NCI-H748 (cell line): ENCODE data around the gene CCSER1.
"Not testable (repeated sequence)": the region's sequence is repeated elsewhere in the genome, so short reads cannot be mapped to it uniquely, and the experiment has no call there.

Source experiments
- DNase-seq: peaks from one replicate; lab custom pipeline; 2025; ENCODE audit not compliant: unreplicated experiment; lab: John Stamatoyannopoulos, UW

Gene CCSER1

DNA sequence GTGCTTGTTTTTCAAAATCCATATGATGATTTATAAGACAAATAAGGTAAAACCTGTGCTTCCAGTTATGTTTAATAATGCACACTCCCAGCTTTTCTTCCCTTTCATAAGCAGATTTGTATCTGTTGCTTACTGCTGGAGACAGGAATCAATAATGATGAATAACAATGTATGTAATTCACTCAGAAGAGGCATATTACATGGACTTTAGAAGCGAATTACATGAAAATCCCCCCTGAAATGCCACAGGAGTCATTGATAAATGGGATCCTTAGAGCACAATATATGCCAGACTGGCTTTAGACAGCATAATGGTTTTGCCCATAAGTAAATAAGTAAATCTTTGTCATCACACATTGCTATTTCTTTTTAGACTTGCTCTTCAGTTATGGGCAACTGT, 892.3 kb downstream of the CCSER1 start:
- no peak for DNase-seq

DNA sequence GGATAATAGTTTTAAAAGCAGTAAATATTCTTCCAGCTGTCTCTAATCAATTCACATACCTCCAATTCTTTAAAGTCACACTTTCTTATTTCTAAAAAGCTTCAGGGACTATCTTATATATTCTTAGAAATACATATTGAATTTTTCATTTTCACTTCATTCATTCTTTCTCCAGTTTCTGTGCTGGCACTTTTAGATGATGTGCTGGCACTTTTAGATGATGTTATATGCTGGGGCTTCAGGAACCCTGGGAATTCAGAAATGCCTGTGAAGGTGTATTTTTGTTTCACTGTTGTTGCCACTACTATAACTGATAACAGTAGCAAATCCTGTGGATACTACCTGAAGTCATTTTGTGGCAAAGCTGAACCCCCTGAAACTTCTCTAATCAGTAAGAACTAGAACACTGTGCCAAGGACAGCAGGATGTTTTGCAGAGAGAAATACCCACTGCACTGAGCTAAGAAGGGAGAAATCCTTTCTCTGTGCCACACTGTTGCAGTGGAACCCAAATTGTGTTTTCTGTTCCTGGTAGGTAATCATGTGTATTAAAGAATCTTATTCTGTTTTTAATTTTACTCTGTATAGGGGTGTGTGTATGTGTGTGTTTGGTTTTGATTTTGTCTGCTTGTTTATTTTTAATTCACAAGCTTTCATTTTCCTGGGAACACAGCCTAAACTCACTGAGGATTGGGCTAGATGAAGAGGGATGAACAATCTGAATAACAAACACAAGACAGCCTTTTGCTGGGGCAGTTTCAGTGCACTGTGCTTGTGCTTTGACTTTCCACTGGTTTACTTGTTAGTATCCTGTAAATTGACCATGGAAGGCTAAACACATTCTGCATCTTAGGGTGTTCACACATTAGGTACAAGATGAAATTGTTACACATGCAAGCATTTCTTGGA, 898.3 kb downstream of the CCSER1 start:
- DNase-seq: no peak

DNA sequence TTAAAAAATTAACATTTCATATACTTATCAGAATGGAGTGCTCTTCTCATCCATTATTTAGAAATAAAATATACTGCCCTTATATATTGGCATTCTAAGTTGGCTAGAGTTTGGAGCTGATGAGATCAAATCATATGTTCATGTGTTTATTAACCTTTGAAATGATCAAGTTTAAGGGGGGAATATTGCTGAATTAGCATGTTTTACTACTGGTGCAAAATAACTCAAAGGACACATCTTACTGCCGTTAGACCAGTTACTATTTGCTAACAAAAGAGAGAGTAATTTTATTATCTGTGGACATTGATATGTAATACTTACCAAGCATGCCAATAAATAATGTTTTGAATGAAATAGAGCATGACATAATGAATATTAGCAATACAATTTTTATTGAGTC, 901.0 kb downstream of the CCSER1 start:
- DNase-seq: no peak

DNA sequence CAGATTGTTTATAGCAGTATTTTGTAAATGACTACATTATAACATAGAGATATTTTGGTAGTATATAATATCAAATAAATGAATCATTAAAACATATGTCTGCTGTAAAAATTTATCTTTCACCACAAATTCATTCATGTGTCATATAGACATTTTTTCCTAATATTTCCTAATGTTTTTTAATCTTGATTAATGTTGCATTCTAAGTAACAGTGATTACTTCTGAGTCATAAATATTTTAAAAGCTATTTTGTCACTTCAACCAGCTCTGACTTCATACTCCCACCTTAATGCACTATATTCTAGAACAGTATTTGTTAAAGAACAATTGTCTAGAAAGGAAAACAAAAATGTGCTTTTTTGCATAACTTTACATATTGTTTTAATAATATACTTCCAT, 904.6 kb downstream of the CCSER1 start:
- DNase-seq: no peak

DNA sequence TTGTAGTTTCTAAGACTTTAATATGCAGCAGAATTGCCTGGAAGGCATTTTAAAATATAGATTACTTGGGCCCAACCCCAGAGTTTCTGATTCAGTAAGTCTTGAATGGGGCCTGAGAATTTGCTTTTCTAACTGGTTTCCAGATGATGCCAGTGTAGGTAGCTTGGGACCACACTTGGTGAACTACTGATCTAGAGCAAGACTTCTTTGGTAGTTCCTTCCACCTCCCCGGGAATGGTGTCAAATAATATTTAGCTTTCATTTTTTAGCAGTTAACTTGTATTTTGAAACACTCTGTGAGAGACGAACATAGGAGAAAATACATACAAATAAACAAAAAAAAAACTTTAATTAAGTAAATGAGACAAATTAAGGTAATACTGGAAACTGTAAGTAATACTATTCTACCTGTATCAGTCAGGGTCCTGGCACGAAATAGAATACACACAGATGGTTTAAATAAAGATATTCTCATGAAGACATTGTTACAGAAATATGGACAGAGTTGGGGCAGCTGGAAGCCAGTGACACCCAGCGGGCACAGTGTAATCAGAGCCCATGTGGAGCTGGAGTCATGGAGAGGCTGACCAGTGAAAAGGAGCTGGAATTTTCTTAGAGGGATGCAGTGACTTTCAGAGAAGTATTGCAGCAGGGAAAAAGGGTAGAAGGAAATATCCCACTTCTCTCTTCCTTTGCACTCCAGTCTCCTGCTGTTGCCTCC, 905.7 kb downstream of the CCSER1 start:
- DNase-seq: no peak

DNA sequence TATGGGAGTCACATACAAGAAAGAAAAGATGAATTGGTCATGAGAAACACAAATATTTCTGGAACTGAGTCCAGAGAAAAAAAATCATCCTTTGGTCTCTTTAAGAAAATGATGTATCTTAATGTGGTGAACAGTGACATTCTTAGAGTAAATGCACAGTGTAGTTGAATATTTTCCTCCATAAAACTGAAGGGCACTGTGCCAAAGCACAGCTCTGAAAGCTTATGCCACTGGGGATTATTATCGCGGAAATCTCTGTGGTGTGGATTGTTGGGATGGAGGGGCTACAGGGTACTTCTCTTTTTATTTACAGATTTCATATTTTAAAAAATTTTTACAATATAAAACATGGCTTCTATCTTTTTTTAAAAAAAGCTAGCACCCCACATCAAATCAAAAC, 908.1 kb downstream of the CCSER1 start:
- DNase-seq: no peak

DNA sequence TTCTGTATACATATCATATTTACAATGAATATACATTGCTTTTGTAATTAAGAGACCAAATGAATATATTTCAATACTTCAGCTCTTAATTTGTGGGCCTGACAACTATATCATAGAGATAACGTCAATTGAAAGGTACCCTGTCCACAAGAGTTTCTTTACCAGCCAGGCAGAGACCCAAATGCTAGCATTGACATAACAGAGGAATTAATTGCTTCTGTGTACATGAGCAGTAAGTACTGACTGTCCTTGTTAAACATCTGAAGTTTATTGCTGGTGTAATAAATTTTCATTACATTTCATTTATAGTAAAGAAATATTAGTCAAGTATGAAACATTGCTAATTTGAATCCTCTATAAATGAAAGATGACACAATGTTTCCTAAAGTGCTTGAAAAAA, 910.8 kb downstream of the CCSER1 start:
- DNase-seq: no peak

DNA sequence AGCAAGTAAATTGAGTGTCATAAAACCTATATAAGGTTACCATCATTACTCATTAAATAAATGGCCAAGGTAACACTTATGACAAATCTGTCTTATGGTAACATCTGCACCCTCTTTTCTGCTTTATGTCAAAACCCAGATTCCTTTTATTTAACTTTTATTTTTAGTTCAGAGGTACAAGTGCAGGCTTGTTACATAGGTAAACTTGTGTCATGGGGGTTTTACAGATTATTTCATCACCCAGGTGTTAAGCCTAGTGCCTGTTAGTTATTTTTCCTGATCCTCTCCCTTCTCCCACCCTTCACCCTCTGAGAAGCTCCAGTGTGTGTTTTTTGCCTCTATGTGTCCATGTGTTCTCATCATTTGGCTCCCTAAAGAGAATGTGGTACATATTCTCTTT, 930.7 kb downstream of the CCSER1 start:
- DNase-seq: no peak

DNA sequence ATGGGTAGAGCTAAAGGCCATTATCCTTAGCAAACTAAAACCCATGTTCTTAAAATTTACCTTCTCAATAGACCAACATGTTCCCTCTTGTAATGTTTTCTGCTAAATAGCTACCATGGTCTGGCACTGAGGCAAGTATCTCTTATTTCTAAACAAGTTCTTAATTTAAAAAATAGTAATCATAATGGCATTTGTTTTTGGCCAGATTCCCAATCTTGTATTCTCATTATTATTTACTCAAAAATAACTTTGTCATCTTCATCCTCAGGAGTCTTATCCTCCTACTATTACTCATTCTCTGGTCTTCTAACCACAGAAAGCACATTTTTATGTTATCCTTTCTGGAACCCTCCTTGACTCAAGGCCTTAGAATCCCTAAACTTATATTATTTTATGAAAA, 931.2 kb downstream of the CCSER1 start:
- DNase-seq: no peak

DNA sequence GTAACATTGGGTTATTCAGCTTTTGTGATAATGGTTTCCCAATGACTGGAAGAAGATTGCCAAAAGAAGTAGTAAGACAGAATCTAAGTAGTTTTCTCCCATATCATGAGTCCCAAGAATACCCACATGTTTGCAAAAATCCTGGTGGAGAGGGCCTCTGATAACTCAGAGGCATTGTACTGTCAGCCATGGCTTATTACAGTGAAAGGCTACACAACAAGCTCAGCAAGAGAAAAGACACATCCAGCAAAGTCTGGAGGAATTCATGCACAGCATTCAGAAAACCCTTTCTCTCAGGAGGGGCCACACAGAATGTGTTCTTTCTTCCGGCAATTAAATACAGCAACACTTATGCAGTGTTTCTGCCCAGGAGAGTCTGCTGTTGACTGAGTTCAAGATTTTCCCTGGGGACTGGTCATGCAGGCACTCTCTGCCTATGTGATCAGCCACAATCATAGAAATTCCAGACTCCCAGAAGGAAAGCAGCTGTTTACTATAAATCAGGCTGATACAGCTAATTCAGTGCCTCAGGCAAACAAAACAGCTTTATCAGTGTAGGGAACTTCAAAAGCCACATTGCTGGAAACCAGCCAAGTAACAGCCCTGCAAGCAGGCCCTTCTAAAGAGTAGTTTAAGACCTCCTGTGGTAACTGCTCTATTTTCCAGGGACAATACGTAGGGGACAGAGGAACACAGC, 937.1 kb downstream of the CCSER1 start:
- peak; percentile 92 for DNase-seq

DNA sequence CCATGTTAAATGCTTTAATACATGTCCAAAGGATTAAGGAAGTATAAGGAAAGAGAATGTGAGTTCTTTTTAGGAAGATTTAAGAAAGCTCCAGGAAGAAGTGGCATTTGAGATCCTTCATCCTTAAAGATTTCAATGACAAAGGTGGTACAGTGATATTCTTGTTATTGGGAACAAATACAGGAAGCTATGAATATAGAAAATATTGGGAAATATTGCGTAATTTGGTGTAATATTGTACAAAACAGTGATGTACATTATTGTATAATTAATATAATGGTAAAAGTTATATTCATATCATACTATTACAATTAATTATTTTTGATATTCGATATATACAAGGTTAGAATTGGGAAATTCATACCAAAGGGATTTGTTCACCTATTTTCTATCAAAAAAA, 937.9 kb downstream of the CCSER1 start:
- no peak for DNase-seq

DNA sequence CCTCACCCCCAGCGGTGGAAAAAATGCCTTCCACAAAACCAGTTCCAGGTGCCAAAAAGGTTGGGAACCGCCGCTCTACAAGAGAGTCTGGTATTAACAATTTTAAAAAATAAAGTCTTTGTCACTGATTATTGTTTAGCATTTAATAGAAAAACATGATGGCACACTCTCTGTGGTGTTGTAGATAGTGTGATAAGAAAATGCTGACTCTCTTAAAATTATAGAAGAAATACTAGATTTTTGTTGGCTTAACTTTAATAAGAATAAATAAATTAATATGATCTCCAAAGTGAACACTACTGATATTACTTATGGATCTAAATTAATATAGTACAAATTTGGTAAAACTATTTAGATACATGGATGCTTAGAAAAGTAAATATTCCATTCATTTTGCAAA, 943.5 kb downstream of the CCSER1 start:
- no peak for DNase-seq

DNA sequence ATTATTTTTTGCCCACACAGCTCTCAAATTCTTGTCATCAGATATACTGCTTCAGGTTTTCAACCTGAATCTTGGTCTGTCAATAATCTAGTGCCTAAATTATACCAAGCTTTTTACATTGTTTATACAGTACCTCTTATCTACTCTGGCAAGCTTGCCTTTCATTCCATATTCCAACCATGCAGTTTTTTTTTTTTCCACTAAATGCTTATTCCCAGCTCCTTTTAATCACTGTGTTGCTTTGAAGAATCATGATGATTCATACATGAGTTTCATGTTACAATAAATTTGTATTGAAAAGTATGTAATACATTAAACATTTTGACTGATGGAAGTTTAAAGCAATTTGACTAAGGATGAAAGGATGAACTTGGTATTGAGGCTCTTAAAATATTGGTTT, 949.0 kb downstream of the CCSER1 start:
- DNase-seq: no peak

DNA sequence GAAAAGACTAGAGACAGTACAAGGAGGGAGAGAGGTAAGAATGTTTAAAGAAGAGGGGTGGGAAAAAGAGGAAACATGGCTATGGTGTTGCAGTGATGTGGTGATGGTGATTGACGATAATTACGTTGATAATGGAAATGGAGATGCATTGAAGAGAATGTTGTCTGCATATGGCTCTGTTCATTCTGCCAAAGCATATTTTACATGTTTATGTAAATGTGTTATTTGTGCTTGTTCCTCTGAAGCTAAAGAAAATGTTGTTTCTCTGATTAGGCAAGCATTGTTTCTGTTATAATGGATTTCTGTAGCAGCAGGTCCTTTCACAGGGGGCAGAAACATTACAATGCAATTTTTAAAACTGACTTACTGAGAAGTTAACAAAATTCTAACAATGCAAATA, 958.8 kb downstream of the CCSER1 start:
- DNase-seq: no peak

DNA sequence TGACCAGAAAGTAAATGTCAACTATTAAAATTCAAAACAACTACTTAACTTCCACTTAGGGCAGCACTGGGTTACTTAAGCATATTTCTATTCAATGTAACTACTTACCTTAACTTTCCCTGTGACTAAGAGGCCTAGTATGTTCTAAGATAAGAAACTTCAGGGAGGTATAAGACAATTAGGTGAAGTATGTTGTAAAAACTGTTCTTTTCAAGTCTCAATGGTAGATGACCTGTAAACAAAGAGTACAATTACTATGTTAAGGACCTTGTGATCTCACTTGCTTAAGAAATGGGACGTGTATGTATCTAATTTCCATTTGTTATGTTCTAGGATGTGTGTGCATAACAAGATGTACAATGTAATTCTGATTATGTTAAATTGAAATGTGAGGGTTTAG, 960.5 kb downstream of the CCSER1 start:
- no peak for DNase-seq

DNA sequence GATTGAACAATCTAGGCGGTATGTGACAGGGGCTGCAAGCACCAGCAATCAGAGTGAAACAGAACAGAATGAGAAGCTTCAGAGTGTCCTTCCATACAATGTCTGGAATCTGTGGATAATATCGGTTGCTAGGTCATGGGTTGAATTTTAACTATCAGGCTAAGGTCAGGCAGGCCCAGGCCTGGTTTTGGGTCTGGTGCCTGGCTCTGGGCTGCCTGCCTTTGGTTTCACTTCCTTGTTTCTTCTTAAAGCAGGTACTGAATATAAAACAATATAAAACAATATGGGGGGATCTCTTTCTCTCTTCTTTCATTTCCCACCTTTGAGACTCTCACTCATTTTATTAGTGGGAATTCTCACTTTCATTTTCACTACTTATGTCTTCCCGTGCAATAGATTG, 962.0 kb downstream of the CCSER1 start:
- no peak for DNase-seq

DNA sequence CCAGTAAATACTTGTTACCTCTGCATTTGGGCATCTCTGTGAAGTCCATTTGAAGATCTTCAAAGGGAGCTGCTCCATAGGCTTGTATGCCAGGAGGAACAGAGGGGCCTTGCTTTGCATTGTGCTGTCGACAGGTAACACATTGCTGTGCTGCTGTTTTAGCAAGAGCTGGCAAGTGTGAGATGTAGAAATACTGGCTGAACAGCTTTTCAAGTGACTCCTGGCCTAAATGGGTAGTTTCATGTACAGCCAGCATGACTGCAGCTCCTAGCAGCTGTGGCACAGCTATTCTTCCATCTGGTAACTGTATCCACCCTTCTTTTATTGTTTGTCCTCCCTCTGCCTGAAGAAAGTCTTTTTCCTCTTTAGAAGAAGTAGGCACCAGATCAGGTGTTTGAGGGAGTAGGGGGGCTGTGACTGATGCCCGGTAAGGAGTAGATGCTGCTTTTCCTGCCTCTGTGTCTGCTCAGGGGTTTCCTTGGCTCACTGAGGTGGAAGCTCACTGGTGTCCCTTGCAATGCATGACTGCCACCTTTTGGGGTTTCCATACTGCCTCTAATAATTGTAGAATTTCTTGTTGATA, 965.3 kb downstream of the CCSER1 start:
- peak; percentile 13 for DNase-seq

DNA sequence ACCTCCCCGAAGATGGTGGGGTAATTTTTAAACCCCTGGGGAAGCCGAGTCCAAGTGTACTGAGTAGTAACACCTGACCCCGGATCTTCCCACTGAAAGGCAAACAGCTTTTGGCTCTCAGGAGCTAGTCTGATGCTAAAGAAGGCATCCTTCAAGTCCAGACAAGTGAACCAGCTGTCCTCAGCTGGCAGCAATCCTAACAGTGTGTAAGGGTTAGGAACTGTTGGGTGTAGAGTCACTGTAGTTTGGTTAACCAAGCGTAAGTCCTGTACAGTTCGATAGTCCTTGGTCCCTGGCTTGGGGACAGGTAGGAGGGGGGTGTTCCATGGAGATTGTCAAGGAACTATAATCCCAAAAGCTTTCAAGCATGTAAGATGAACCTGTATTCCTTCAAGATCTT, 967.0 kb downstream of the CCSER1 start:
- not testable (repeated sequence) for DNase-seq

DNA sequence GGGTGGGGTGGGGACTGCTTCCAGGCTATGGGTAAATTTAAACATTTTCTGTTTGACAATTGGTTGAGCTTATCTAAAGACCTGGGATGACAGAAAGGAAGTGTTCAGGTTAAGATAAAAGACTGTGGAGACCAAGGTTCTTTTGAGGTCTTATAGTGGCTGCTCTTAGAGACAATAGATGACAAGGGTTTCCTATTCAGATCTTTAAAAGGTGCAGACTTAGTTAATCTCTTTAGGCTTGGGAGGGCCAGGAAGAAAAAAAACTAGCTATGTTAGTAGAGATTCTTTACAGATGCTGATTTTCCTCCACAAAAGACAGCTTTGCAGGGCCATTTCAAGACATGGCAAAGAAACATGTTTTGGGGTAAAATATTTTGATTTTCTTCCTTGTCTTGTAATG, 972.5 kb downstream of the CCSER1 start:
- DNase-seq: no peak

DNA sequence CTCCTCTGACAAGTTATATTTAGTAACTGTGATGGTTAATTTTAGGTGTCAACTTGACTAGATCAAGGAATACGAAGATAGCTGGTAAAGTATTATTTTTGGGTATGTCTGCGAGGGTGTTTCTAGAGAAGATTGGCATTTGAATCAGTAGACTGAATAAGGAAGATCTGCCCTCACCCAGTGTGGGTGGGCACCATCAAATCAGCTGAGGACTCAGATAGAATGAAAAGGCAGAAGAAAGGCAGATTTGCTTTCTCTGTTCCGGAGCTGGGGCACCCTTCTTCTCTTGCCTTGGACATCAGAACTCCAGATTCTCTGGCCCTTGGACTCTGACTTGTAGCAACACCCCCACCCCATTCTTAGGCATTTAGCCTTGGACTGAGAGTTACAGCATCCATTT, 981.6 kb downstream of the CCSER1 start:
- no peak for DNase-seq

DNA sequence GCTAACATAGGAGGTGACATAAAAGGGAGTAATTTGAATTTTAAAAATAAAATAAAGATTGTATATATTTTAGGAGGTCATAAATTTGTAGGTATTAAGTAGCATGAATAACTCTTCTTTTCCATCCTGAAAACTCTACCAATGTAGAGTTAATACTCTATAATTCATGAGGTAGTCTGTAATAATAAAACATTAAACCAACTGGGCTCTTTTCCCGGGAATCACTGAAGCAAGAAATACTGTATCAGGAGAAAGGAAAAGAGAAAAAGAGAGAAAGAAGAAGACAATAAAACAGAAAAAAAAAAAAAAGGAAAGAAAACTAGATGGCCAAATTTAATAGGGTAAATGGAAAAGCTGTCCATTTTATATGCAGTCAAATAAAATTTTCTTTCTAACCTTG, 984.4 kb downstream of the CCSER1 start:
- no peak for DNase-seq
